NT2/D1 (cell line): ENCODE measurements around the gene CNNM1.

Experiments used
- SUZ12 ChIP-seq: IDR thresholded peaks from 2 replicates; pipeline ENCODE4 v1.6.1; 2011; ENCODE audit not compliant: insufficient read length, insufficient read depth; ENCODE audit errors: extremely low read depth
- YY1 ChIP-seq: IDR thresholded peaks from 2 replicates; pipeline ENCODE4 v1.6.1; 2011; ENCODE audit not compliant: insufficient read length, insufficient read depth
- ZNF274 ChIP-seq: IDR thresholded peaks from 2 replicates; pipeline ENCODE4 v1.6.1; 2011; ENCODE audit warnings: mild to moderate bottlenecking, low read depth, low read length

DNA sequence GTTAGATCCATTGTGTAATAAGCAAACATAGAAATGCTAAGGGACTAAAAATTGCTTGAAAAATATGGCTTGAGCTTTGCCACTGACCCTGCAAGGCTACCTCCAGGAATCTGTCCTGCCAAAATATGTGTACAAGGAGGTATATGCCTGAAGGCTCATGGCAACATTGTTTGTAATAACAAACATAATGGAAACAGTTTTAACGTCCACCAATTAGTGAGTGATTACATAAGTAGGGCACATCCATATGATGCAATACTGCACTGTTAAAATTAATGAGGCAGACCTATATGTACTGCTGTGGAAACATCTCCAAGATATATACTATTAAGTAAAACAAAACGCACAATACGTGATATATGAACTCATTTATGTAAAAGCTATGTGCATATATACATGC, 114.3 kb downstream of the CNNM1 start:
- TF ChIP-seq ZNF274, result no peak
- no peak for TF ChIP-seq YY1
- no peak for TF ChIP-seq SUZ12
